Measurements from ENCODE around the gene SIAH3. TPM values are rescaled to one million over a fixed set of nuclear protein-coding genes. Genes with fewer than 3 reads are reported as not detected.
"Not testable (repeated sequence)": the region's sequence is repeated elsewhere in the genome, so short reads cannot be mapped to it uniquely, and the experiment has no call there.

The SIAH3 gene, protein sequence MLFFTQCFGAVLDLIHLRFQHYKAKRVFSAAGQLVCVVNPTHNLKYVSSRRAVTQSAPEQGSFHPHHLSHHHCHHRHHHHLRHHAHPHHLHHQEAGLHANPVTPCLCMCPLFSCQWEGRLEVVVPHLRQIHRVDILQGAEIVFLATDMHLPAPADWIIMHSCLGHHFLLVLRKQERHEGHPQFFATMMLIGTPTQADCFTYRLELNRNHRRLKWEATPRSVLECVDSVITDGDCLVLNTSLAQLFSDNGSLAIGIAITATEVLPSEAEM
- 0.54 TPM for total RNA-seq

GRCh38 chr13:45851171-45851921 is at the start of gene SIAH3:
Gene SIAH3, minus strand, starts transcription at chr13:45851753. Its CDS starts 124 bp downstream, at chr13:45851629.
- peak in 2 of 3 donors; percentile 41 to 67 for DNase-seq (ENCODE audit: low read depth in 2 of 3, low spot score in 2 of 3)

- DNase-seq (ENCODE audit: low read depth in 2 of 3, low spot score in 2 of 3): no peak
Measured at GRCh38 chr13:45899406-45899805, 47.9 kb upstream of the SIAH3 start.

DNA sequence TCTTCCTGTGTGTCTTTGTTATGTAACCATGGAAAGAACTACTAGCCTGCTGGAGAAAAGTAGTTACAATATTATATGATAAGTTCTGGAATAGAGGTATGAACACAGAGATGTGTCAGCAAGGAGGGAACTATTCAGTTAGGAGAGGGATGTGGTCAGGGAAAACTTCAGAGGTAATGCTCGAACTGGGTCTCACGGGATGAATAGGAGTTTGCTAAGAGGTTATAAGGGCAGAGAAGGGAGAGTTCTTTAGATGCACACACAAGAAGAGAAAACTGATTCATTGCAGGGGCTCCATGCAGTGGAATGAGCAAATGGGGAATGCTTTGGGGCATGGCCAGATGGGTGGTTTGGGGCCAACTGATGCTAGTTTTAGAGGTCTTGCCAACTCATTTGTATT is 46.0 kb upstream of the SIAH3 start:
- DNase-seq (ENCODE audit: low read depth in 2 of 3, low spot score in 2 of 3): no peak

- DNase-seq (ENCODE audit: low read depth in 2 of 3, low spot score in 2 of 3): no peak
Measured at GRCh38 chr13:45896285-45896684, 44.7 kb upstream of the SIAH3 start.

DNA sequence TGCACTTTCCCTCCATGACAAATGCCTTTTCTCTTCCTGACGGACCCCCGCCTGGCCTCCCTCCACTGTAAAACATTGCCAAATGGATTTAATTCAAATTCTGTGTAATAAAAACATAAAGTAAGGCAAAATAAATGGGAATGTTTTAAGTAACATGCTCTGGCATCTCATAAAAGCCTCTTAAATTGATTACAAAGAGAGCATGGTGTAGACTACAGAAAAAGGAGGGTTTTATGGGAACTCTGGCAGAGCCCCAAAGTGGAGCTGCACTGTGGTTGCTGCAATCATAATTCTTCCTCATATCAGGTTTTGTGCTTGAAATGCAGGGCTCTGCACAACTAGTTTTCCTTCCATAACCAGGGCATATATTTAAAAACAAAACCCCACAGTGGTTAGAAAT is 44.3 kb upstream of the SIAH3 start:
- DNase-seq (ENCODE audit: low read depth in 2 of 3, low spot score in 2 of 3): no peak

DNA sequence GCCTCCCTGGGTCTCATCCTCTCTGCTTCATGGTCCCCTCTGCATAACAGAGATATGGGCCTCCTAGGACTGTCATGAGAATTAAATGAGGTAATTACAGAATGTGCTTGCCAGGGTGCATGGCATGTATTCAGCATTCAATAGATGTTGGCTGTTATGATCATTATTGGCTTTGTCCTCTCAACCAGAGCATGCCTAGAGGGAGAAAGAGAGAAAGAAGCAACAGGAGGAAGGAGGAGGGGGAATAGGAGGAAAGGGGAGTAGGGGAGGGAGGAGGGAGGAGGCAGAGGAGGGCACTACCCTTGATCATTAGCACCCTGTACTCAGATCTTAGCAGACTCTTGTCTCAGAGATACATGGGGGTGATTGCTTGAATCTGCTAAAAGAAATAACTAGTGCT is 41.0 kb upstream of the SIAH3 start:
- DNase-seq (ENCODE audit: low read depth in 2 of 3, low spot score in 2 of 3): no peak

- DNase-seq (ENCODE audit: low read depth in 2 of 3, low spot score in 2 of 3): no peak
Measured at GRCh38 chr13:45889590-45890243, 38.2 kb upstream of the SIAH3 start.

DNA sequence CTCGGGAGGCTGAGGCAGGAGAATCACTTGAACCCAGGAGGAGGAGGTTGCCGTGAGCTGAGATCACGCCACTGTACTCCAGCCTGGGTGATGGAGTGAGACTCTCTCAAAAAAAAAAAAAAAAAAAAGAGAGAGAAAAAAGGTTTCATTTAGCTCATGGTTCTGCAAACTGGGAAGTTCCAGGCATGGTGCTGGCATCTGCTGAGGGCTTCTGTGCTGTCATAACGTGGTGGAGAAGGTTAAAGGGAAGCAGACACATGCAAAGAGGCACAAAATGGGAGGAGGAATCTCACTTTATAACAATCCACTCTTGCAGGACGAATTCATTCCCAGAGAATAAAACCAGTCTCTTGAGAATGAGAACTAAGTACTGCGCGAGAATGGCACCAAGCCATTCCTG is 34.9 kb upstream of the SIAH3 start:
- DNase-seq (ENCODE audit: low read depth in 2 of 3, low spot score in 2 of 3): no peak

- DNase-seq (ENCODE audit: low read depth in 2 of 3, low spot score in 2 of 3): no peak
Measured at GRCh38 chr13:45885194-45885593, 33.6 kb upstream of the SIAH3 start.

- no peak for DNase-seq (ENCODE audit: low read depth in 2 of 3, low spot score in 2 of 3)
Measured at GRCh38 chr13:45882626-45883025, 31.1 kb upstream of the SIAH3 start.

DNA sequence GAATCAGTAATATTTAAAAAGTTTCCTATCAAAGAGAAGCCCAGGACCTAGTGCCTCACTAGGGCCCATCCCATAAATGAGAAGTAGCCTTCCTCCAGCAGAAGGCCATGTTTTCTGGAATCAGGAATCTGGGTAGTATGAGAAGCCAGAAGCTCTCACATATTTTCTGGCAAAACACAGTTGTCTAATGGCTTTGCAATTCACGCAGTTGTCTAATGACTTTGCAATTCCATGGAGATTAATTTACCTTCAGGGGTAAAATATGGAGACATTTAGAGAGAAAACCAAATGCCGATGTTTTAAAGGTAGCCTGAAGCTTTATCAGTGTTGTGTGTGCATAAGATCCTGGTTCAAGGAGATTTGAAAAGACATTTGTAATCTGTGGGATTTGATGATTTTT is 29.8 kb upstream of the SIAH3 start:
- no peak for DNase-seq (ENCODE audit: low read depth in 2 of 3, low spot score in 2 of 3)

DNA sequence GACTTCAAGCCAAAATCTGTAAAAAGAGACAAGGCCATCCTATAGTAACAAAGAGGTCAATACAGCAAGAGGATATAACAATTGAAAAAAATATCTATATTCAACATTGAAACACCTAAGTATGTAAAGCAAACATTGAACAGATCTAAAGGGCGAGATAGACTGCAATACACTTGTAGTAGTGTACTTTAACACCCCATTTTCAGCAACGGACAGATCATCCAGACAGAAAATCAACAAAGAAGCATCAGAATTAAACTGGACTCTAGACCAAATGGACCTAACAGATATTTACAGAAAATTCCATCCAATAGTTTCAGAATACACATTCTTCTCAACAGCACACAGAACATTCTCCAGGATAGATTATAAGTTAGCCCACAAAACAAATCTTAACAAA is 28.7 kb upstream of the SIAH3 start:
- no peak for DNase-seq (ENCODE audit: low read depth in 2 of 3, low spot score in 2 of 3)

GRCh38 chr13:45879666-45880065 is 28.1 kb upstream of the SIAH3 start:
- peak in 2 of 3 donors; percentile 15 to 38 for DNase-seq (ENCODE audit: low read depth in 2 of 3, low spot score in 2 of 3)

- no peak for DNase-seq (ENCODE audit: low read depth in 2 of 3, low spot score in 2 of 3)
Measured at GRCh38 chr13:45878966-45879365, 27.4 kb upstream of the SIAH3 start.

- DNase-seq (ENCODE audit: low read depth in 2 of 3, low spot score in 2 of 3): no peak
Measured at GRCh38 chr13:45876781-45877180, 25.2 kb upstream of the SIAH3 start.

- DNase-seq (ENCODE audit: low read depth in 2 of 3, low spot score in 2 of 3): no peak
Measured at GRCh38 chr13:45875951-45876350, 24.4 kb upstream of the SIAH3 start.

- no peak for DNase-seq (ENCODE audit: low read depth in 2 of 3, low spot score in 2 of 3)
Measured at GRCh38 chr13:45873491-45874325, 22.2 kb upstream of the SIAH3 start.

- DNase-seq (ENCODE audit: low read depth in 2 of 3, low spot score in 2 of 3): no peak
Measured at GRCh38 chr13:45872566-45872965, 21.0 kb upstream of the SIAH3 start.

DNA sequence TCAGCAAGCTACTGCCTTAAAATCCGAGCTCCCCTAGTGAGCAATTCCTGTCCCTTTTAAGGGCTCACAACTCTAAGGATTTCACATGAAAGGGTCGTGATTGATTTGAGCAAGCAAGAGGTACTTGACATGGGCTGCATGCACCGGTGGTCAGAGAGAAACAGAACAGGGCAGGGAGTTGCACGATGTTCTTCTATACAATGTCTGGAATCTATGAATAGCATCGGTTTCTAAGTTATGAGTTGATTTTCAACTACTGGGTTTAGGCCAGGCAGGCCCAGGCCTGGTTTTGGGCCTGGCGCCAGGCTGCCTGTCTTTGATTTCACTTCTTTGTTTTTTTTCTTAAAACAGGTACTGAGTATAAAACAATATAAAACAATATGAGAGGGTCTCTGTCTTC is 19.6 kb upstream of the SIAH3 start:
- DNase-seq (ENCODE audit: low read depth in 2 of 3, low spot score in 2 of 3): not testable (repeated sequence)

DNA sequence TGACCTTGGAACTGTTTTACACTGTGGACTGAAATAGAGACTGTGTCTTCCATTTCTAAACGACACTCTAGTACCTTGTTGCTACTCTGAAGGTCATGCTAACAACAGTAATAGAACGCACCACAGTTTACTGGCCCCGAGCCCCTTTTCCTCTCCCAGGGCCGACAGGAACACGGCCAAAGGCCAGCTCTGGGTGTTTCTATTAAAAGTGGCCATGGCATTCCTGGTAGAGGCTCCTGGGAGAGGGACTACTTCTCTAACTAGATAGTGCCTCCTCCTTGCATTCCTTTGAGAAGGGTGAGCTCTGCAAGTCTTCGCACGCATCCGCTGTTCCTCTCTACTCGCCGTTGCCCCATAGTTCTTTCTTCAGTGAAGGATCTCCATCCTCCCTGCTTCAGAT is 18.7 kb upstream of the SIAH3 start:
- no peak for DNase-seq (ENCODE audit: low read depth in 2 of 3, low spot score in 2 of 3)

GRCh38 chr13:45865414-45865813 is 13.9 kb upstream of the SIAH3 start:
- no peak for DNase-seq (ENCODE audit: low read depth in 2 of 3, low spot score in 2 of 3)
